Stimulated activated naive CD8-positive, alpha-beta T cell treated with anti-CD3 and anti-CD28 coated beads, Interleukin-15, Interleukin-2, amounts not matched to agents 100 U/mL and 50 U/mL, for 24 hours (primary cell): ENCODE results near the gene MED27.
"Not testable (repeated sequence)": the region's sequence is repeated elsewhere in the genome, so short reads cannot be mapped to it uniquely, and the experiment has no call there.

Source experiments
- ATAC-seq: fragments of 150-1000 bp; cut with Tn5 transposase; one replicate; pipeline ENCODE4 v1.10.0; 2021
- DNase-seq: peaks from one replicate; pipeline ENCODE4 v3.0.0; 2021

Gene MED27

GRCh38 chr9:131921635-131922034 is 158.0 kb downstream of the MED27 start:
- not testable (repeated sequence) for DNase-seq, ATAC-seq

- no peak for ATAC-seq
- no peak for DNase-seq
Observed at GRCh38 chr9:131919216-131919615, 160.5 kb downstream of the MED27 start.

GRCh38 chr9:131918481-131918880 is 161.2 kb downstream of the MED27 start:
- ATAC-seq: no peak
- DNase-seq: no peak

GRCh38 chr9:131917009-131917408 is 162.7 kb downstream of the MED27 start:
- no peak for ATAC-seq
- no peak for DNase-seq

- DNase-seq (no peak), ATAC-seq (no peak)
Observed at GRCh38 chr9:131915181-131915580, 164.5 kb downstream of the MED27 start.

- DNase-seq (no peak), ATAC-seq (no peak)
Observed at GRCh38 chr9:131912671-131913070, 167.0 kb downstream of the MED27 start.

GRCh38 chr9:131912069-131912468 is 167.6 kb downstream of the MED27 start:
- ATAC-seq (no peak), DNase-seq (no peak)

GRCh38 chr9:131910572-131910971 is 169.1 kb downstream of the MED27 start:
- DNase-seq (no peak), ATAC-seq (no peak)

- no peak for DNase-seq
- no peak for ATAC-seq
Observed at GRCh38 chr9:131905144-131905543, 174.5 kb downstream of the MED27 start.

- DNase-seq (no peak), ATAC-seq (no peak)
Observed at GRCh38 chr9:131899296-131900228, 180.1 kb downstream of the MED27 start.

- ATAC-seq (no peak), DNase-seq (no peak)
Observed at GRCh38 chr9:131892902-131893500, 186.7 kb downstream of the MED27 start.

- ATAC-seq (no peak), DNase-seq (no peak)
Observed at GRCh38 chr9:131892162-131892707, 187.4 kb downstream of the MED27 start.

GRCh38 chr9:131891598-131891997 is 188.1 kb downstream of the MED27 start:
- ATAC-seq (no peak), DNase-seq (no peak)

GRCh38 chr9:131889437-131890251 is 190.0 kb downstream of the MED27 start:
- no peak for DNase-seq

GRCh38 chr9:131888923-131889322 is 190.7 kb downstream of the MED27 start:
- ATAC-seq (no peak), DNase-seq (no peak)

More at GRCh38 chr9:131889437-131890251, 190.0 kb downstream of the MED27 start:
- ATAC-seq: no peak

- no peak for ATAC-seq
- DNase-seq: no peak
Observed at GRCh38 chr9:131887680-131888079, 192.0 kb downstream of the MED27 start.

- ATAC-seq (no peak), DNase-seq (no peak)
Observed at GRCh38 chr9:131886826-131887225, 192.8 kb downstream of the MED27 start.

GRCh38 chr9:131885144-131885609 is 194.5 kb downstream of the MED27 start:
- no peak for DNase-seq
- ATAC-seq: no peak

GRCh38 chr9:131884222-131884621 is 195.4 kb downstream of the MED27 start:
- ATAC-seq (no peak), DNase-seq (no peak)

GRCh38 chr9:131880833-131881583 is 198.7 kb downstream of the MED27 start:
- DNase-seq (no peak), ATAC-seq (no peak)

GRCh38 chr9:131879911-131880290 is 199.8 kb downstream of the MED27 start:
- DNase-seq (no peak), ATAC-seq (no peak)
